GM10266 (cell line): Measurements from ENCODE around the gene CHMP5.

ENCODE experiments used
- DNase-seq: peaks from one replicate; pipeline ENCODE4 v3.0.0; 2012; ENCODE audit errors: extremely low spot score
- CTCF ChIP-seq: IDR thresholded peaks from 2 replicates; pipeline ENCODE4 v1.5.1; 2012; ENCODE audit warnings: mild to moderate bottlenecking, low read depth; ENCODE audit not compliant: control insufficient read depth, insufficient read depth; ENCODE audit errors: missing control alignments

Gene CHMP5

DNA sequence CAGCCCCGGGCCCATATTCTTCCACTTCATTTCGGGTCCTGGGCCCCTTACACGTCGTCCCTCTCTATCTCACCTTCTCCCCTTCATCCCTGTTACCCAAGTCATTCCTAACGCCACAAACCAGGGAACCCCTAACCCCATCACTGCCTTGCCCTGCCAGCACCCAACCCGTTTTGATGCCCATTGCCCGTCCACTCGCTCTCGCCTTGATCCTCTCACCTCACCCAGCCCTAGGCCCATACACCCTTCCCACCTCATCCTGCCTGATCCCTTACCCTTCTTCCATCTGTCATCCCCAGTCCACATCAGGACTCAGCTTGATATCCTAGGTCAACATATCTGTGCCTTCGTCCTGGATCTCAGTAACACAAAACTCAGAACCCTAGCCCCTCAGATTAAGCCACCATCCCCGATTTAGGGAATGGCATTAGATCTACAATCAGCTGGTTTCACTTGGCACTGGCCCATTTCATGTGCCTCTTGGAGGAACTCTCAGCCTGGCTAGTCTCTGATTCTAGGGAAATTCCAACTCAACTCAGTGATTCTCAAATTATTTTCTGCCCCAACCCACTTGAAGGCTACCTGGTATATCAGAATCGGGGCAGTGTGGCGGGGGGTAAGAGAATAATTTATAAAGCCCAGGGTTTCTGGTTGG, 489 bp downstream of the CHMP5 start:
- no peak for DNase-seq
- no peak for TF ChIP-seq CTCF

GRCh38 chr9:33267151-33267767, 2.4 kb downstream of the CHMP5 start:
- DNase-seq: no peak
- TF ChIP-seq CTCF: no peak

DNA sequence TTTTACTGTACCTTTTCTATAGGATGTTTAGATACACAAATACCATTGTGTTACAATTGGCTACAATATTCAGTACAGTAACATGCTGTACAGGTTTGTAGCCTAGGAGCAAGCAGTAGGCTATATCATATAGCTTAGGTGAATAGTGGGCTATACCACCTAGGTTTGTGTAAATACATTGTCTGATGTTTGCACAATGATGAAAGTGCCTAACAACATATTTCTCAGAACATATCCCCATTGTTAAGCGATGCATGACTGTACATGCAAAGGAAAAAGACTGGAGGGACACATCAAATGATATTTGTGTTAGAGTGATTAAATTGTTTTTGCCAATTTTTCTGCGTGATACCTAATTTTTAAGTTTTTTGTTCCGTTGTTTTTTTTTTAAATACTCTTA, 5.3 kb downstream of the CHMP5 start:
- TF ChIP-seq CTCF: no peak
- no peak for DNase-seq

- TF ChIP-seq CTCF: no peak
- no peak for DNase-seq
These were observed 7.2 kb downstream of the CHMP5 start for GRCh38 chr9:33272061-33272460.

- TF ChIP-seq CTCF: no peak
- no peak for DNase-seq
These were observed 8.6 kb downstream of the CHMP5 start for GRCh38 chr9:33273266-33273971.

- no peak for DNase-seq
- TF ChIP-seq CTCF: no peak
These were observed 9.1 kb downstream of the CHMP5 start for GRCh38 chr9:33273972-33274328.

GRCh38 chr9:33277484-33277883, 12.6 kb downstream of the CHMP5 start:
- no peak for DNase-seq
- TF ChIP-seq CTCF: no peak
